Measurements from ENCODE around the gene NTRK2. TPM values are rescaled to one million over a fixed set of nuclear protein-coding genes. Genes with fewer than 3 reads are reported as not detected.
A peak's percentile ranks its signal among the peaks of the same experiment; 100 is the strongest.

NTRK2 gene
- total RNA-seq = not detected in 2 replicates

GRCh38 chr9:84669288-84670137, at the start of gene NTRK2:
TSS of gene NTRK2 (plus strand) at chr9:84669729. CDS start at chr9:84670749, 1,020 bp downstream.
- no peak for TF ChIP-seq CTCF (IDR thresholded peaks at IDR 0.05; ENCODE audit: insufficient read depth, low read depth, low read length)
- no peak for DNase-seq (ENCODE audit: low read depth)
- H3K4me3 ChIP-seq (ENCODE audit: low read depth, low read length) = peak within 1 kb of the TSS; percentile 6

GRCh38 chr9:84620338-84620737, 49.2 kb upstream of the NTRK2 start:
- DNase-seq (ENCODE audit: low read depth) = no peak
- TF ChIP-seq CTCF (IDR thresholded peaks at IDR 0.05; ENCODE audit: insufficient read depth, low read depth, low read length) = no peak
- no peak overlapping the region for H3K4me3 ChIP-seq (ENCODE audit: low read depth, low read length)

- H3K4me3 ChIP-seq (ENCODE audit: low read depth, low read length) = no peak overlapping the region
- no peak for TF ChIP-seq CTCF (IDR thresholded peaks at IDR 0.05; ENCODE audit: insufficient read depth, low read depth, low read length)
- no peak for DNase-seq (ENCODE audit: low read depth)
Measured at GRCh38 chr9:84621811-84622210, 47.7 kb upstream of the NTRK2 start.

- TF ChIP-seq CTCF (IDR thresholded peaks at IDR 0.05; ENCODE audit: insufficient read depth, low read depth, low read length) = no peak
- no peak overlapping the region for H3K4me3 ChIP-seq (ENCODE audit: low read depth, low read length)
Measured at GRCh38 chr9:84622981-84623380, 46.5 kb upstream of the NTRK2 start.

GRCh38 chr9:84636436-84636835, 33.1 kb upstream of the NTRK2 start:
- DNase-seq (ENCODE audit: low read depth) = no peak
- TF ChIP-seq CTCF (IDR thresholded peaks at IDR 0.05; ENCODE audit: insufficient read depth, low read depth, low read length) = no peak
- no peak overlapping the region for H3K4me3 ChIP-seq (ENCODE audit: low read depth, low read length)

More at GRCh38 chr9:84622981-84623380, 46.5 kb upstream of the NTRK2 start:
- DNase-seq (ENCODE audit: low read depth) = no peak

- H3K4me3 ChIP-seq (ENCODE audit: low read depth, low read length) = no peak overlapping the region
- TF ChIP-seq CTCF (IDR thresholded peaks at IDR 0.05; ENCODE audit: insufficient read depth, low read depth, low read length) = no peak
- DNase-seq (ENCODE audit: low read depth) = no peak
Measured at GRCh38 chr9:84642553-84643141, 26.9 kb upstream of the NTRK2 start.
